ENCODE data around the gene GTPBP3.
A peak's percentile ranks its signal among the peaks of the same experiment; 100 is the strongest.

Gene GTPBP3

GRCh38 chr19:17327654-17328516, 9.5 kb upstream of the GTPBP3 start:
- DNase-seq (ENCODE audit: low spot score) = no peak

GRCh38 chr19:17328517-17329365, 8.6 kb upstream of the GTPBP3 start:
- no peak for DNase-seq (ENCODE audit: low spot score)

- DNase-seq (ENCODE audit: low spot score) = no peak
These were observed 7.7 kb upstream of the GTPBP3 start for GRCh38 chr19:17329366-17330261.

GRCh38 chr19:17330262-17331044, 6.9 kb upstream of the GTPBP3 start:
- no peak for DNase-seq (ENCODE audit: low spot score)

- DNase-seq (ENCODE audit: low spot score) = no peak
These were observed 6.3 kb upstream of the GTPBP3 start for GRCh38 chr19:17331045-17331558.

- DNase-seq (ENCODE audit: low spot score) = no peak
These were observed 5.0 kb upstream of the GTPBP3 start for GRCh38 chr19:17332360-17332676.

GRCh38 chr19:17332677-17333581, 4.4 kb upstream of the GTPBP3 start:
- DNase-seq (ENCODE audit: low spot score) = peak; percentile 82

- peak; percentile 90 for DNase-seq (ENCODE audit: low spot score)
These were observed 3.5 kb upstream of the GTPBP3 start for GRCh38 chr19:17333611-17334413.

GRCh38 chr19:17334414-17335409, 2.6 kb upstream of the GTPBP3 start, which contains the start of gene ANO8:
TSS of gene ANO8 (minus strand) at chr19:17334855. CDS start at chr19:17334670, 185 bp downstream.
- peak; percentile 97 for DNase-seq (ENCODE audit: low spot score)

GRCh38 chr19:17335575-17335974, 1.8 kb upstream of the GTPBP3 start:
- no peak for DNase-seq (ENCODE audit: low spot score)

GRCh38 chr19:17337675-17338432, 501 bp downstream of the GTPBP3 start:
- DNase-seq (ENCODE audit: low spot score) = peak; percentile 81

GRCh38 chr19:17338433-17339078, 1.2 kb downstream of the GTPBP3 start:
- DNase-seq (ENCODE audit: low spot score) = no peak

GRCh38 chr19:17339088-17339741, 1.9 kb downstream of the GTPBP3 start:
- DNase-seq (ENCODE audit: low spot score) = peak; percentile 41

GRCh38 chr19:17340302-17340870, 3.0 kb downstream of the GTPBP3 start:
- peak; percentile 46 for DNase-seq (ENCODE audit: low spot score)

GRCh38 chr19:17340871-17341357, 3.6 kb downstream of the GTPBP3 start:
- DNase-seq (ENCODE audit: low spot score) = no peak

Data from RKO (cell line).